Measurements from ENCODE around the gene ESRRB.

The ESRRB gene

GRCh38 chr14:76350671-76351070 lies 25.3 kb upstream of the ESRRB start:
- no peak overlapping the region for H4K8ac ChIP-seq (ENCODE audit: low read depth, low read length)
- H3K9ac ChIP-seq (ENCODE audit: low read length) = no peak overlapping the region
- DNase-seq = no peak
- H4K91ac ChIP-seq (ENCODE audit: low read depth, low read length) = no peak overlapping the region
- no peaks in the 10 kb centered on the region for H3K79me2 ChIP-seq (ENCODE audit: control insufficient read depth, insufficient read depth, low read length, poor library complexity)
- H3K4me2 ChIP-seq (ENCODE audit: low read length) = no peak overlapping the region
- H2BK120ac ChIP-seq (ENCODE audit: insufficient read depth, low read length, poor library complexity) = no peak overlapping the region
- WGBS (ENCODE audit: extremely low coverage, insufficient coverage, insufficient read length) = no CpG with 5 or more reads among the region's 5 CpGs
- no peak overlapping the region for H3K14ac ChIP-seq (ENCODE audit: low read length)
- peaks cover 5 to 6% of the 10 kb centered on the region in 2 experiments for H3K4me1 ChIP-seq (ENCODE audit: control insufficient read depth in 1 of 2, insufficient read depth in 2 of 2, low read length in 2 of 2)
- no peaks in the 10 kb centered on the region for H3K27me3 ChIP-seq (ENCODE audit: insufficient read depth, low read length)
- no peak overlapping the region for H3K18ac ChIP-seq (ENCODE audit: low read length)
- no peaks in the 10 kb centered on the region for H3K36me3 ChIP-seq (ENCODE audit: control insufficient read depth in 1 of 2, insufficient read depth in 2 of 2, low read length in 2 of 2)
- H2AFZ ChIP-seq (ENCODE audit: insufficient read depth, low read length, poor library complexity) = no peak overlapping the region
- no peak overlapping the region for H3K27ac ChIP-seq (ENCODE audit: low read depth, low read length)
- H3K4me3 ChIP-seq (ENCODE audit: low read depth, low read length) = no peak overlapping the region
- no peaks in the 10 kb centered on the region for H3K79me1 ChIP-seq (ENCODE audit: low read length)
- H3K4ac ChIP-seq (ENCODE audit: low read depth, low read length) = no peak overlapping the region
- no peak overlapping the region for H2AK5ac ChIP-seq (ENCODE audit: low read length)
- no peak overlapping the region for H2BK5ac ChIP-seq (ENCODE audit: low read depth, low read length, poor library complexity)
- peak overlapping the region; percentile 23 for H3K23ac ChIP-seq (ENCODE audit: low read length)
- H2BK12ac ChIP-seq (ENCODE audit: low read length) = no peak overlapping the region
- no peak overlapping the region for H4K12ac ChIP-seq (ENCODE audit: low read depth, low read length)
- H3K9me3 ChIP-seq (ENCODE audit: insufficient read depth, low read depth, low read length) = peaks cover 2% of the 10 kb centered on the region

GRCh38 chr14:76351941-76352340 lies 24.0 kb upstream of the ESRRB start:
- H2AFZ ChIP-seq (ENCODE audit: insufficient read depth, low read length, poor library complexity) = no peak overlapping the region
- DNase-seq = no peak
- peaks cover 2% of the 10 kb centered on the region for H3K9me3 ChIP-seq (ENCODE audit: insufficient read depth, low read depth, low read length)
- H3K27me3 ChIP-seq (ENCODE audit: insufficient read depth, low read length) = no peaks in the 10 kb centered on the region
- no peak overlapping the region for H3K27ac ChIP-seq (ENCODE audit: low read depth, low read length)
- H2BK12ac ChIP-seq (ENCODE audit: low read length) = no peak overlapping the region
- H3K36me3 ChIP-seq (ENCODE audit: control insufficient read depth in 1 of 2, insufficient read depth in 2 of 2, low read length in 2 of 2) = no peaks in the 10 kb centered on the region
- no peak overlapping the region for H2BK5ac ChIP-seq (ENCODE audit: low read depth, low read length, poor library complexity)
- H2BK120ac ChIP-seq (ENCODE audit: insufficient read depth, low read length, poor library complexity) = no peak overlapping the region
- peaks cover 5 to 6% of the 10 kb centered on the region in 2 experiments for H3K4me1 ChIP-seq (ENCODE audit: control insufficient read depth in 1 of 2, insufficient read depth in 2 of 2, low read length in 2 of 2)
- H3K4me2 ChIP-seq (ENCODE audit: low read length) = no peak overlapping the region
- no peak overlapping the region for H3K14ac ChIP-seq (ENCODE audit: low read length)
- H3K18ac ChIP-seq (ENCODE audit: low read length) = no peak overlapping the region
- WGBS (ENCODE audit: extremely low coverage, insufficient coverage, insufficient read length) = no CpG with 5 or more reads among the region's 5 CpGs
- H3K4ac ChIP-seq (ENCODE audit: low read depth, low read length) = no peak overlapping the region
- H4K91ac ChIP-seq (ENCODE audit: low read depth, low read length) = no peak overlapping the region
- no peak overlapping the region for H4K8ac ChIP-seq (ENCODE audit: low read depth, low read length)
- no peaks in the 10 kb centered on the region for H3K79me1 ChIP-seq (ENCODE audit: low read length)
- no peak overlapping the region for H3K4me3 ChIP-seq (ENCODE audit: low read depth, low read length)
- no peak overlapping the region for H2AK5ac ChIP-seq (ENCODE audit: low read length)
- H4K12ac ChIP-seq (ENCODE audit: low read depth, low read length) = no peak overlapping the region
- H3K23ac ChIP-seq (ENCODE audit: low read length) = no peak overlapping the region
- H3K79me2 ChIP-seq (ENCODE audit: control insufficient read depth, insufficient read depth, low read length, poor library complexity) = no peaks in the 10 kb centered on the region
- no peak overlapping the region for H3K9ac ChIP-seq (ENCODE audit: low read length)

- Histone ChIP-seq H4K8ac (ENCODE audit: low read depth, low read length) (no peak overlapping the region), H3K27ac (ENCODE audit: low read depth, low read length) (no peak overlapping the region), H3K9me3 (ENCODE audit: insufficient read depth, low read depth, low read length) (peaks cover 2% of the 10 kb centered on the region), H3K23ac (ENCODE audit: low read length) (no peak overlapping the region), H3K4me1 (ENCODE audit: control insufficient read depth in 1 of 2, insufficient read depth in 2 of 2, low read length in 2 of 2) (peaks cover 5 to 6% of the 10 kb centered on the region in 2 experiments), H3K36me3 (ENCODE audit: control insufficient read depth in 1 of 2, insufficient read depth in 2 of 2, low read length in 2 of 2) (no peaks in the 10 kb centered on the region), H2AK5ac (ENCODE audit: low read length) (no peak overlapping the region), H3K27me3 (ENCODE audit: insufficient read depth, low read length) (no peaks in the 10 kb centered on the region), H4K12ac (ENCODE audit: low read depth, low read length) (no peak overlapping the region), H3K79me1 (ENCODE audit: low read length) (no peaks in the 10 kb centered on the region), H3K4ac (ENCODE audit: low read depth, low read length) (no peak overlapping the region), H3K4me2 (ENCODE audit: low read length) (peak overlapping the region; percentile 54), H2BK5ac (ENCODE audit: low read depth, low read length, poor library complexity) (no peak overlapping the region), H3K4me3 (ENCODE audit: low read depth, low read length) (no peak overlapping the region), H4K91ac (ENCODE audit: low read depth, low read length) (no peak overlapping the region), H3K18ac (ENCODE audit: low read length) (no peak overlapping the region), H3K9ac (ENCODE audit: low read length) (no peak overlapping the region), H3K14ac (ENCODE audit: low read length) (no peak overlapping the region), H2BK12ac (ENCODE audit: low read length) (no peak overlapping the region), H3K79me2 (ENCODE audit: control insufficient read depth, insufficient read depth, low read length, poor library complexity) (no peaks in the 10 kb centered on the region), H2AFZ (ENCODE audit: insufficient read depth, low read length, poor library complexity) (no peak overlapping the region), H2BK120ac (ENCODE audit: insufficient read depth, low read length, poor library complexity) (no peak overlapping the region)
- peak; percentile 12 to 70 for DNase-seq
- no CpG with 5 or more reads among the region's 40 CpGs for WGBS (ENCODE audit: extremely low coverage, insufficient coverage, insufficient read length)
Measured at GRCh38 chr14:76352639-76353281, 23.2 kb upstream of the ESRRB start.

GRCh38 chr14:76354310-76354709 lies 21.6 kb upstream of the ESRRB start:
- no peak overlapping the region for H2BK12ac ChIP-seq (ENCODE audit: low read length)
- WGBS (ENCODE audit: extremely low coverage, insufficient coverage, insufficient read length) = no CpG with 5 or more reads among the region's 4 CpGs
- no peak overlapping the region for H4K91ac ChIP-seq (ENCODE audit: low read depth, low read length)

More at GRCh38 chr14:76354310-76354709, 21.6 kb upstream of the ESRRB start:
- Histone ChIP-seq H3K4me3 (ENCODE audit: low read depth, low read length) (no peak overlapping the region), H3K79me2 (ENCODE audit: control insufficient read depth, insufficient read depth, low read length, poor library complexity) (no peaks in the 10 kb centered on the region), H2AFZ (ENCODE audit: insufficient read depth, low read length, poor library complexity) (no peak overlapping the region), H3K9me3 (ENCODE audit: insufficient read depth, low read depth, low read length) (no peaks in the 10 kb centered on the region), H3K27me3 (ENCODE audit: insufficient read depth, low read length) (no peaks in the 10 kb centered on the region), H3K9ac (ENCODE audit: low read length) (no peak overlapping the region), H2BK5ac (ENCODE audit: low read depth, low read length, poor library complexity) (no peak overlapping the region), H4K12ac (ENCODE audit: low read depth, low read length) (no peak overlapping the region), H3K18ac (ENCODE audit: low read length) (no peak overlapping the region), H3K14ac (ENCODE audit: low read length) (no peak overlapping the region), H2AK5ac (ENCODE audit: low read length) (no peak overlapping the region), H3K23ac (ENCODE audit: low read length) (no peak overlapping the region), H3K79me1 (ENCODE audit: low read length) (no peaks in the 10 kb centered on the region), H2BK120ac (ENCODE audit: insufficient read depth, low read length, poor library complexity) (no peak overlapping the region), H3K4me2 (ENCODE audit: low read length) (no peak overlapping the region), H3K27ac (ENCODE audit: low read depth, low read length) (no peak overlapping the region), H4K8ac (ENCODE audit: low read depth, low read length) (no peak overlapping the region), H3K4me1 (ENCODE audit: control insufficient read depth in 1 of 2, insufficient read depth in 2 of 2, low read length in 2 of 2) (peaks cover under 1% of the 10 kb centered on the region in 2 experiments), H3K4ac (ENCODE audit: low read depth, low read length) (no peak overlapping the region), H3K36me3 (ENCODE audit: control insufficient read depth in 1 of 2, insufficient read depth in 2 of 2, low read length in 2 of 2) (no peaks in the 10 kb centered on the region)
- no peak for DNase-seq

All from trophoblast cell (in vitro differentiated cells and primary cell).